Ishikawa (cell line): ENCODE data around the gene NCOA6.

Experiments used
- CEBPB ChIP-seq: IDR thresholded peaks from 2 replicates; pipeline ENCODE4 v1.6.1; 2012
- CREB1 ChIP-seq: IDR thresholded peaks from 2 replicates; pipeline ENCODE4 v1.6.1; 2012; ENCODE audit warnings: low read depth
- EGR1 ChIP-seq: IDR thresholded peaks from 2 replicates; pipeline ENCODE4 v1.6.1; 2012
- EP300 ChIP-seq: IDR thresholded peaks from 2 replicates; pipeline ENCODE4 v1.6.1; 2012; ENCODE audit warnings: borderline replicate concordance
- FOXM1 ChIP-seq: IDR thresholded peaks from 2 replicates; pipeline ENCODE4 v1.6.1; 2012; ENCODE audit warnings: low read depth, borderline replicate concordance
- MAX ChIP-seq: IDR thresholded peaks from 2 replicates; pipeline ENCODE4 v1.6.1; 2012
- NFIC ChIP-seq: IDR thresholded peaks from 2 replicates; pipeline ENCODE4 v1.6.1; 2012
- RAD21 ChIP-seq: IDR thresholded peaks from 2 replicates; pipeline ENCODE4 v1.6.1; 2012; ENCODE audit warnings: low read depth
- TAF1 ChIP-seq: IDR thresholded peaks from 2 replicates; pipeline ENCODE4 v1.6.1; 2012; ENCODE audit warnings: low read depth, mild to moderate bottlenecking
- TCF12 ChIP-seq: IDR thresholded peaks from 2 replicates; pipeline ENCODE4 v1.6.1; 2012; ENCODE audit warnings: low read depth
- TEAD4 ChIP-seq: IDR thresholded peaks from 2 replicates; pipeline ENCODE4 v1.6.1; 2012
- USF1 ChIP-seq: IDR thresholded peaks from 2 replicates; pipeline ENCODE4 v1.6.1; 2012
- YY1 ChIP-seq: IDR thresholded peaks from 2 replicates; pipeline ENCODE4 v1.6.1; 2012; ENCODE audit warnings: low read depth
- ZBTB7A ChIP-seq: IDR thresholded peaks from 2 replicates; pipeline ENCODE4 v1.6.1; 2012; ENCODE audit warnings: low read depth
- TF ChIP-seq, protein P1 (sequence below): IDR thresholded peaks from 2 replicates; pipeline ENCODE4 v1.6.1; 2012; ENCODE audit warnings: low read depth, mild to moderate bottlenecking

Gene NCOA6

GRCh38 chr20:34848597-34848996 is 23.1 kb upstream of the NCOA6 start:
- TF ChIP-seq CREB1: no peak
- TF ChIP-seq ZBTB7A: no peak
- no peak for TF ChIP-seq EP300
- TF ChIP-seq, protein P1, sequence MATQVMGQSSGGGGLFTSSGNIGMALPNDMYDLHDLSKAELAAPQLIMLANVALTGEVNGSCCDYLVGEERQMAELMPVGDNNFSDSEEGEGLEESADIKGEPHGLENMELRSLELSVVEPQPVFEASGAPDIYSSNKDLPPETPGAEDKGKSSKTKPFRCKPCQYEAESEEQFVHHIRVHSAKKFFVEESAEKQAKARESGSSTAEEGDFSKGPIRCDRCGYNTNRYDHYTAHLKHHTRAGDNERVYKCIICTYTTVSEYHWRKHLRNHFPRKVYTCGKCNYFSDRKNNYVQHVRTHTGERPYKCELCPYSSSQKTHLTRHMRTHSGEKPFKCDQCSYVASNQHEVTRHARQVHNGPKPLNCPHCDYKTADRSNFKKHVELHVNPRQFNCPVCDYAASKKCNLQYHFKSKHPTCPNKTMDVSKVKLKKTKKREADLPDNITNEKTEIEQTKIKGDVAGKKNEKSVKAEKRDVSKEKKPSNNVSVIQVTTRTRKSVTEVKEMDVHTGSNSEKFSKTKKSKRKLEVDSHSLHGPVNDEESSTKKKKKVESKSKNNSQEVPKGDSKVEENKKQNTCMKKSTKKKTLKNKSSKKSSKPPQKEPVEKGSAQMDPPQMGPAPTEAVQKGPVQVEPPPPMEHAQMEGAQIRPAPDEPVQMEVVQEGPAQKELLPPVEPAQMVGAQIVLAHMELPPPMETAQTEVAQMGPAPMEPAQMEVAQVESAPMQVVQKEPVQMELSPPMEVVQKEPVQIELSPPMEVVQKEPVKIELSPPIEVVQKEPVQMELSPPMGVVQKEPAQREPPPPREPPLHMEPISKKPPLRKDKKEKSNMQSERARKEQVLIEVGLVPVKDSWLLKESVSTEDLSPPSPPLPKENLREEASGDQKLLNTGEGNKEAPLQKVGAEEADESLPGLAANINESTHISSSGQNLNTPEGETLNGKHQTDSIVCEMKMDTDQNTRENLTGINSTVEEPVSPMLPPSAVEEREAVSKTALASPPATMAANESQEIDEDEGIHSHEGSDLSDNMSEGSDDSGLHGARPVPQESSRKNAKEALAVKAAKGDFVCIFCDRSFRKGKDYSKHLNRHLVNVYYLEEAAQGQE: no peak
- TF ChIP-seq TCF12: no peak
- no peak for TF ChIP-seq USF1
- TF ChIP-seq EGR1: no peak
- no peak for TF ChIP-seq CEBPB
- TF ChIP-seq MAX: no peak
- no peak for TF ChIP-seq FOXM1
- no peak for TF ChIP-seq TEAD4
- TF ChIP-seq YY1: no peak
- TF ChIP-seq NFIC: no peak
- no peak for TF ChIP-seq RAD21
- TF ChIP-seq TAF1: no peak

- TF ChIP-seq ZBTB7A: no peak
- no peak for TF ChIP-seq MAX
- TF ChIP-seq TEAD4: no peak
- no peak for TF ChIP-seq NFIC
- no peak for TF ChIP-seq RAD21
These were observed 18.0 kb upstream of the NCOA6 start for GRCh38 chr20:34843421-34843820.

DNA sequence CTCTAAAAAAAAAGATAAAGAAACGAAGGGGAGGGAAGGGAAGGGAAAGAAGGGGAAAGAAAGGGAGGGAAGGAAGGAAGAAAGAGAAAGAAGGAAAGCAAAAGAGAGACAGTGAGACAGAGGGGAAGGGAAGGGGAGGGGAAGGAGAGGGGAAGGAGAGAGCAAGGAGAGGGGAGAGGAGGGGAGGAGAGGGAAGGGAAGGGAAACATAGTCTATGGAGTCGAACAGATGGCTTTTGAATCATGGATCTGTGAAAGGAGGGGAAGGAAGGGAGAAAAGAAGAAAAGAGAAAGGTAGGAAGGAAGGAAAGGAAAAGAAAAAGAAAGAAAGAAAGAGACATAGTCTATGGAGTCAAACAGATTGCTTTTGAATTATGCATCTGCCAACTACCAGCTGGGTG is 16.7 kb upstream of the NCOA6 start:
- TF ChIP-seq TCF12 (no peak), TEAD4 (no peak), USF1 (no peak), TAF1 (no peak), MAX (no peak), ZBTB7A (no peak), NFIC (no peak), FOXM1 (no peak), RAD21 (no peak), EGR1 (no peak), EP300 (no peak), CREB1 (no peak)
- TF ChIP-seq, protein P1: no peak

DNA sequence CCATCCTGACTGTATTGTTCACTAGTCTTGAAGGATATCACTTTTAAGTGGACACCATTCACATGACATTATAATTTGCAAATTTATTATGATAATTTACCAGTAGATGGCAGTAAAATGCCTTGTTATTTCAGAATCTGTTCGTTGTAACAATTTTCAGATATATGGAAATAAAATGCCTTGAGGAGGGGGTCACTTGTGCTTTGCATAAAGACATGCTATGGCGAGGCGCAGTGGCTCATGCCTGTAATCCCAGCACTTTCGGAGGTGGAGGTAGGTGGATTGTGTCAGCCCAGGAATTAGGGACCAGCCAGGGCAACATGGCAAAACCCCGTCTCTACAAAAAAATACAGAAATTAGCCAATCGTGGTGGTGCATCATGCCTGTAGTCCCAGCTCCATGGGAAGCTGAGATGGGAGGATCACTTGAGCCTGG is 9.0 kb upstream of the NCOA6 start:
- TF ChIP-seq CEBPB (no peak), TEAD4 (no peak), NFIC (no peak), EP300 (no peak), RAD21 (peak; percentile 61), TAF1 (no peak), USF1 (no peak)

DNA sequence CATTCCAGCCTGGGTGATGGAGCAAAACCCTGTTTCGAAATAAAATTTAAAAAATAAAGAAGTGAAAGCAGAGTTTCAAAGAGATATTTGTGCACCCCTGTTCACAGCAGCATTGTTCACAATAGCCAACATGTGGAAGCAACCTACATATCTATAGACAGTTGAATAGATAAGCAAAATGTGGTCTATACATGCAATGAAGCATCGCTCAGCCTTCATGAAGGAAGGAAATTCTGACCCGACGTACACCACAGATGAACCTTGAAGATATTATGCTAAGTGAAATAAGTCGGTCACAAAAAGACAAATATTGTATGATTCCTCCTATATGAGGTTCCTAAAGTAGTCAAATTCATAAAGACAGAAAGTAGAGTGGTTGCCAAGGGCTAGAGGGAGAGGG is 6.5 kb upstream of the NCOA6 start:
- TF ChIP-seq TCF12 (no peak), TEAD4 (no peak), FOXM1 (no peak), CREB1 (no peak), MAX (no peak), EP300 (no peak)
- TF ChIP-seq, protein P1: no peak
